ENCODE data around the gene INHBE.
A peak's percentile ranks its signal among the peaks of the same experiment; 100 is the strongest.

The INHBE gene

GRCh38 chr12:57461917-57462250 lies 6.8 kb downstream of the INHBE start:
- no peak for DNase-seq

- peak; percentile 75 for DNase-seq
These were observed 7.3 kb downstream of the INHBE start for GRCh38 chr12:57462251-57462911.

GRCh38 chr12:57462912-57463253 lies 7.8 kb downstream of the INHBE start:
- no peak for DNase-seq

GRCh38 chr12:57464569-57464968 lies 9.5 kb downstream of the INHBE start:
- DNase-seq: no peak

- no peak for DNase-seq
These were observed 10.1 kb downstream of the INHBE start for GRCh38 chr12:57465030-57465746.

- no peak for DNase-seq
These were observed 10.8 kb downstream of the INHBE start for GRCh38 chr12:57465747-57466505.

- DNase-seq: no peak
These were observed 12.2 kb downstream of the INHBE start for GRCh38 chr12:57467212-57467874.

- no peak for DNase-seq
These were observed 12.8 kb downstream of the INHBE start for GRCh38 chr12:57467915-57468314.

- no peak for DNase-seq
These were observed 14.4 kb downstream of the INHBE start for GRCh38 chr12:57469296-57470164.

GRCh38 chr12:57470286-57470969 lies 15.3 kb downstream of the INHBE start:
- DNase-seq: no peak

GRCh38 chr12:57470970-57471656 lies 16.0 kb downstream of the INHBE start:
- no peak for DNase-seq

- DNase-seq: no peak
These were observed 16.6 kb downstream of the INHBE start for GRCh38 chr12:57471661-57472060.

GRCh38 chr12:57472391-57472790 lies 17.3 kb downstream of the INHBE start:
- no peak for DNase-seq

GRCh38 chr12:57473392-57473791 lies 18.3 kb downstream of the INHBE start:
- DNase-seq: no peak

- DNase-seq: no peak
These were observed 18.8 kb downstream of the INHBE start for GRCh38 chr12:57473886-57474285.

GRCh38 chr12:57474430-57474829 lies 19.3 kb downstream of the INHBE start:
- DNase-seq: no peak

- no peak for DNase-seq
These were observed 19.8 kb downstream of the INHBE start for GRCh38 chr12:57474862-57475261.

- no peak for DNase-seq
These were observed 20.4 kb downstream of the INHBE start for GRCh38 chr12:57475271-57476161.

- no peak for DNase-seq
These were observed 21.3 kb downstream of the INHBE start for GRCh38 chr12:57476162-57476992.

Measured in NCI-H524 treated with DMSO at 0.1 percent for 48 hours (cell line).